Type B pancreatic cell (in vitro differentiated cells): Measurements from ENCODE around the gene BCL11A. TPM values are rescaled to one million over a fixed set of nuclear protein-coding genes. Genes with fewer than 3 reads are reported as not detected.

Source experiments
- DNase-seq: peaks from one replicate; pipeline ENCODE4 v3.0.0; 2021; ENCODE audit warnings: mixed read lengths; ENCODE audit not compliant: unreplicated experiment; ENCODE audit errors: extremely low spot score
- H3K27ac Mint-ChIP-seq: 2 replicates; pipeline ENCODE4 v1.8.0; 2021; ENCODE audit warnings: mild to moderate bottlenecking, mixed read lengths
- H3K27me3 Mint-ChIP-seq: 2 replicates; pipeline ENCODE4 v1.8.0; 2021; ENCODE audit warnings: mixed read lengths
- H3K36me3 Mint-ChIP-seq: 2 replicates; pipeline ENCODE4 v1.8.0; 2021; ENCODE audit warnings: mixed read lengths
- H3K4me1 Mint-ChIP-seq: one replicate; pipeline ENCODE4 v1.8.0; 2021; ENCODE audit warnings: mixed read lengths; ENCODE audit not compliant: unreplicated experiment
- H3K4me3 Mint-ChIP-seq: 2 replicates; pipeline ENCODE4 v1.8.0; 2021; ENCODE audit warnings: mild to moderate bottlenecking, mixed read lengths
- H3K9me3 Mint-ChIP-seq: 2 replicates; pipeline ENCODE4 v1.8.0; 2021; ENCODE audit warnings: mixed read lengths
- CTCF ChIP-seq: fragments of 200-600 bp; sonication (generic); conservative IDR thresholded peaks from 2 replicates; pipeline ENCODE4 v1.5.0; 2021; ENCODE audit warnings: antibody characterized with exemption, mild to moderate bottlenecking
- total RNA-seq: library from RNA; stranded (reverse); gene quantifications from 2 replicates; pipeline ENCODE4 v1.2.1, GENCODE V29; 2021; ENCODE audit warnings: low replicate concordance

BCL11A gene
- total RNA-seq, 1 donor from 2014 or later = 53.1 TPM

GRCh38 chr2:60523963-60524362 lies 29.5 kb downstream of the BCL11A start:
- Mint-ChIP-seq H3K4me3 (no peak overlapping the region), H3K36me3 (peaks cover 34% of the 10 kb centered on the region), H3K27me3 (no peaks in the 10 kb centered on the region), H3K9me3 (no peaks in the 10 kb centered on the region), H3K27ac (no peak overlapping the region), H3K4me1 (peaks cover 52% of the 10 kb centered on the region)
- DNase-seq = no peak
- TF ChIP-seq CTCF = no peak

GRCh38 chr2:60522462-60522861 lies 31.0 kb downstream of the BCL11A start:
- Mint-ChIP-seq H3K4me3 (no peak overlapping the region), H3K27ac (no peak overlapping the region), H3K4me1 (peaks cover 45% of the 10 kb centered on the region), H3K36me3 (peaks cover 31% of the 10 kb centered on the region), H3K9me3 (no peaks in the 10 kb centered on the region), H3K27me3 (no peaks in the 10 kb centered on the region)
- no peak for DNase-seq
- no peak for TF ChIP-seq CTCF

- peaks cover 42% of the 10 kb centered on the region for H3K4me1 Mint-ChIP-seq
- DNase-seq = no peak
- TF ChIP-seq CTCF = no peak
- no peaks in the 10 kb centered on the region for H3K9me3 Mint-ChIP-seq
- H3K36me3 Mint-ChIP-seq = peaks cover 29% of the 10 kb centered on the region
- no peaks in the 10 kb centered on the region for H3K27me3 Mint-ChIP-seq
- no peak overlapping the region for H3K4me3 Mint-ChIP-seq
- no peak overlapping the region for H3K27ac Mint-ChIP-seq
Measured at GRCh38 chr2:60521626-60522025, 31.8 kb downstream of the BCL11A start.

- no peaks in the 10 kb centered on the region for H3K9me3 Mint-ChIP-seq
- no peaks in the 10 kb centered on the region for H3K27me3 Mint-ChIP-seq
- no peak overlapping the region for H3K4me3 Mint-ChIP-seq
- DNase-seq = no peak
- H3K27ac Mint-ChIP-seq = no peak overlapping the region
- H3K36me3 Mint-ChIP-seq = peaks cover 34% of the 10 kb centered on the region
- no peak for TF ChIP-seq CTCF
- H3K4me1 Mint-ChIP-seq = peaks cover 48% of the 10 kb centered on the region
Measured at GRCh38 chr2:60520917-60521539, 32.4 kb downstream of the BCL11A start.

- no peak overlapping the region for H3K4me3 Mint-ChIP-seq
- H3K36me3 Mint-ChIP-seq = peaks cover 35% of the 10 kb centered on the region
- no peaks in the 10 kb centered on the region for H3K9me3 Mint-ChIP-seq
- DNase-seq = no peak
- no peak for TF ChIP-seq CTCF
- peaks cover 52% of the 10 kb centered on the region for H3K4me1 Mint-ChIP-seq
- no peaks in the 10 kb centered on the region for H3K27me3 Mint-ChIP-seq
- H3K27ac Mint-ChIP-seq = no peak overlapping the region
Measured at GRCh38 chr2:60520151-60520876, 33.1 kb downstream of the BCL11A start.
